GM23248 (cell line): Measurements from ENCODE around the gene DESI1. TPM values are rescaled to one million over a fixed set of nuclear protein-coding genes. Genes with fewer than 3 reads are reported as not detected.
"Not testable (repeated sequence)": the region's sequence is repeated elsewhere in the genome, so short reads cannot be mapped to it uniquely, and the experiment has no call there.

ENCODE experiments used
- DNase-seq: peaks from one replicate; pipeline ENCODE4 v3.0.0-alpha.2; 2015
- H2AFZ ChIP-seq: fragments of 200-600 bp; sonication (generic); 2 replicates; pipeline ENCODE4 v1.6.1; 2016; ENCODE audit warnings: antibody characterized with exemption
- H3F3A ChIP-seq: fragments of 200-600 bp; sonication (generic); 2 replicates; pipeline ENCODE4 v1.6.1; 2016; ENCODE audit warnings: mild to moderate bottlenecking, antibody characterized with exemption, mixed run types; ENCODE audit not compliant: insufficient read depth
- H3K27ac ChIP-seq: fragments of 200-600 bp; sonication (generic); 2 replicates; pipeline ENCODE4 v1.5.1; 2016; ENCODE audit warnings: mild to moderate bottlenecking
- H3K27me3 ChIP-seq: fragments of 200-600 bp; sonication (generic); replicated peaks from 2 replicates; pipeline ENCODE4 v1.6.1; 2016; ENCODE audit warnings: mild to moderate bottlenecking; ENCODE audit not compliant: insufficient read depth
- H3K36me3 ChIP-seq: fragments of 200-600 bp; sonication (generic); 2 replicates; pipeline ENCODE4 v1.6.1; 2016; ENCODE audit warnings: low read depth, mild to moderate bottlenecking
- H3K4me1 ChIP-seq: fragments of 200-600 bp; sonication (generic); 2 replicates; pipeline ENCODE4 v1.6.1; 2016; ENCODE audit warnings: mild to moderate bottlenecking; ENCODE audit not compliant: insufficient read depth
- H3K4me2 ChIP-seq: fragments of 200-600 bp; sonication (generic); one replicate; pipeline ENCODE4 v1.6.1; 2016; ENCODE audit warnings: mild to moderate bottlenecking; ENCODE audit not compliant: unreplicated experiment
- H3K4me3 ChIP-seq: fragments of 200-600 bp; sonication (generic); 2 replicates; pipeline ENCODE4 v1.5.1; 2016; ENCODE audit warnings: mild to moderate bottlenecking
- H3K79me2 ChIP-seq: fragments of 200-600 bp; sonication (generic); 2 replicates; pipeline ENCODE4 v1.6.1; 2016; ENCODE audit warnings: mild to moderate bottlenecking; ENCODE audit not compliant: insufficient read depth
- H3K9ac ChIP-seq: fragments of 200-600 bp; sonication (generic); 2 replicates; pipeline ENCODE4 v1.6.1; 2016; ENCODE audit warnings: mild to moderate bottlenecking
- H3K9me2 ChIP-seq: fragments of 200-600 bp; sonication (generic); 2 replicates; pipeline ENCODE4 v1.6.1; 2016; ENCODE audit warnings: mixed run types, mild to moderate bottlenecking, moderate library complexity; ENCODE audit not compliant: insufficient read depth
- H3K9me3 ChIP-seq: fragments of 200-600 bp; sonication (generic); one replicate; pipeline ENCODE4 v1.6.1; 2017; ENCODE audit warnings: low read depth
- H4K20me1 ChIP-seq: fragments of 200-600 bp; sonication (generic); 2 replicates; pipeline ENCODE4 v1.6.0; 2016; ENCODE audit not compliant: insufficient read depth
- EZH2 ChIP-seq: fragments of 200-600 bp; sonication (generic); IDR thresholded peaks from 2 replicates; pipeline ENCODE4 v1.6.1; 2018; ENCODE audit warnings: antibody characterized with exemption, mild to moderate bottlenecking; ENCODE audit not compliant: insufficient read depth, poor library complexity, severe bottlenecking
- EZH2phosphoT487 ChIP-seq: fragments of 200-600 bp; sonication (generic); IDR thresholded peaks from 2 replicates; pipeline ENCODE4 v1.6.1; 2018; ENCODE audit warnings: antibody characterized with exemption, moderate library complexity, mild to moderate bottlenecking, low read depth; ENCODE audit not compliant: insufficient read depth
- WGBS, 2 experiments: methylation state at CpG; one replicate each; pipeline ENCODE4 v1.1.6; 2015 to 2017; ENCODE audit warnings: low lambda C conversion rate in 2 of 2, low coverage in 1 of 2; ENCODE audit errors: missing lambda C conversion rate in 2 of 2; 5-methylcytosine and 5-hydroxymethylcytosine counted together
- in situ Hi-C: fragments of 300-500 bp; cut with MboI; formaldehyde crosslinking; loops from 2 replicates; pipeline ENCODE4 v1.15.0; 2020
- polyA plus RNA-seq: library from polyadenylated mRNA; unstranded; fragments of >200 nt; fragmentation: Nextera tagmentation; extraction: Ambion mirVana; gene quantifications from 2 replicates; pipeline ENCODE4 v1.2.1, GENCODE V29; 2016
- total RNA-seq: library from RNA; depleted of rRNA; stranded (reverse); fragments of >200 nt; shearing (Covaris generic); gene quantifications from 2 replicates; pipeline ENCODE4 v1.2.3, GENCODE V29; 2014

The DESI1 gene
- total and polyA plus RNA-seq, 2 experiments from 2014 or later = 42.2 to 44.3 TPM

- peaks cover 32% of the 10 kb centered on the region for H3F3A ChIP-seq
Measured at GRCh38 chr22:41638748-41639147, 17.9 kb upstream of the DESI1 start.

DNA sequence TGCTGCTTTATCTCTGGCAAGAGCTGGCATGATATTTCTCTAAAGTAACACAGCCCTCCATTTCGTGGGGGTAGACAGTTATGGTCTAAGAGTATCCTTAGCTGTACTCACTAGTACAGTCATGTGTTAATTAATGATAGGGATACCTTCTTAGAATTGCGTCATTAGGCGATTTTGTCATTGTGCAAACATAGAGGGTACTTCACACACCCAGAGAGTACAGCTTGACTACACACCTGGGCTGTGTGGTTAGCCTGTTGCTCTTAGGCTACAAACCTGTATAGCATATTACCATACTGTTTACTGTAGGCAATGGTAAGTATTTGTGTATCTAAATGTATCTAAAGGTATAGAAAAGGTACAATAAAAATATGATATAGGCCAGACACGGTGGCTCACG, 17.3 kb upstream of the DESI1 start:
- no peaks in the 10 kb centered on the region for H4K20me1 ChIP-seq
- H3K4me1 ChIP-seq = peaks cover 18% of the 10 kb centered on the region
- no peak overlapping the region for H3K9ac ChIP-seq
- no peak for DNase-seq
- H3K9me2 ChIP-seq = no peaks in the 10 kb centered on the region
- H2AFZ ChIP-seq = no peak overlapping the region
- WGBS, 2 experiments = 92 to 99% methylated on average over 5 of the region's 5 CpGs
- in situ Hi-C loops = no loop called here
- no peak overlapping the region for H3K4me2 ChIP-seq
- peaks cover 89% of the 10 kb centered on the region for H3K79me2 ChIP-seq
- no peaks in the 10 kb centered on the region for H3K27me3 ChIP-seq
- H3K27ac ChIP-seq = no peak overlapping the region
- peaks cover 35% of the 10 kb centered on the region for H3F3A ChIP-seq
- H3K4me3 ChIP-seq = no peak overlapping the region
- H3K36me3 ChIP-seq = peaks cover 57% of the 10 kb centered on the region
- TF ChIP-seq EZH2phosphoT487 (no peak), EZH2 (no peak)
- H3K9me3 ChIP-seq = no peaks in the 10 kb centered on the region

More at GRCh38 chr22:41638748-41639147, 17.9 kb upstream of the DESI1 start:
- no peak for TF ChIP-seq EZH2
- TF ChIP-seq EZH2phosphoT487 = no peak
- no peak for DNase-seq
- Histone ChIP-seq H3K4me3 (no peak overlapping the region), H3K4me1 (peaks cover 18% of the 10 kb centered on the region), H3K4me2 (no peak overlapping the region), H3K79me2 (peaks cover 88% of the 10 kb centered on the region), H4K20me1 (no peaks in the 10 kb centered on the region), H3K27ac (no peak overlapping the region), H3K9me3 (no peaks in the 10 kb centered on the region), H3K27me3 (no peaks in the 10 kb centered on the region), H3K36me3 (peaks cover 60% of the 10 kb centered on the region), H3K9me2 (no peaks in the 10 kb centered on the region), H3K9ac (no peak overlapping the region), H2AFZ (no peak overlapping the region)
- in situ Hi-C loops = no loop called here
- WGBS, 2 experiments = 90 to 95% methylated on average over 4 to 5 of the region's 5 CpGs

- H2AFZ ChIP-seq, H3K4me3 ChIP-seq, H4K20me1 ChIP-seq, H3K9me2 ChIP-seq, H3K9me3 ChIP-seq, H3K27ac ChIP-seq, in situ Hi-C loops, DNase-seq, H3K4me2 ChIP-seq, H3K9ac ChIP-seq, H3K27me3 ChIP-seq: not testable (repeated sequence)
- Histone ChIP-seq H3F3A (peaks cover 35% of the 10 kb centered on the region), H3K79me2 (peaks cover 89% of the 10 kb centered on the region), H3K4me1 (peaks cover 18% of the 10 kb centered on the region), H3K36me3 (peaks cover 54% of the 10 kb centered on the region)
- 98 to 99% methylated on average over 8 of the region's 8 CpGs for whole genome bisulfite sequencing, 2 experiments
Measured at GRCh38 chr22:41637623-41638022, 16.8 kb upstream of the DESI1 start.

- H3K36me3 ChIP-seq = peaks cover 46% of the 10 kb centered on the region
- peak overlapping the region; percentile 2 for H3K4me2 ChIP-seq
- H3K9me3 ChIP-seq = no peaks in the 10 kb centered on the region
- H3F3A ChIP-seq = peaks cover 25% of the 10 kb centered on the region
- no peaks in the 10 kb centered on the region for H4K20me1 ChIP-seq
- WGBS, 2 experiments = 22 to 23% methylated on average over 7 of the region's 7 CpGs
- in situ Hi-C loops = no loop called here
- no peak overlapping the region for H2AFZ ChIP-seq
- peak overlapping the region; percentile 53 for H3K27ac ChIP-seq
- H3K4me1 ChIP-seq = peaks cover 11% of the 10 kb centered on the region
- H3K9ac ChIP-seq = no peak overlapping the region
- no peaks in the 10 kb centered on the region for H3K27me3 ChIP-seq
- H3K4me3 ChIP-seq = no peak overlapping the region
- TF ChIP-seq EZH2phosphoT487 (no peak), EZH2 (no peak)
- peak; percentile 87 for DNase-seq
- H3K9me2 ChIP-seq = no peaks in the 10 kb centered on the region
- H3K79me2 ChIP-seq = peaks cover 82% of the 10 kb centered on the region
Measured at GRCh38 chr22:41636467-41636866, 15.6 kb upstream of the DESI1 start.

- H2AFZ ChIP-seq, H4K20me1 ChIP-seq, DNase-seq, H3K9ac ChIP-seq, in situ Hi-C loops, H3K9me3 ChIP-seq, H3K27ac ChIP-seq, H3K4me2 ChIP-seq, H3K4me3 ChIP-seq, H3K27me3 ChIP-seq, H3K9me2 ChIP-seq: not testable (repeated sequence)
- Histone ChIP-seq H3K4me1 (peaks cover 11% of the 10 kb centered on the region), H3K36me3 (peaks cover 39% of the 10 kb centered on the region), H3F3A (peaks cover 23% of the 10 kb centered on the region), H3K79me2 (peaks cover 71% of the 10 kb centered on the region)
- 89 to 92% methylated on average over 8 of the region's 8 CpGs for WGBS, 2 experiments
Measured at GRCh38 chr22:41634610-41635009, 13.8 kb upstream of the DESI1 start.

- peaks cover 42% of the 10 kb centered on the region for H3K36me3 ChIP-seq
- H3F3A ChIP-seq = peaks cover 23% of the 10 kb centered on the region
- in situ Hi-C loops, H3K4me2 ChIP-seq, H3K4me1 ChIP-seq, H3K4me3 ChIP-seq, H3K9me3 ChIP-seq, DNase-seq, H3K27ac ChIP-seq, H2AFZ ChIP-seq, H3K9me2 ChIP-seq, H4K20me1 ChIP-seq, H3K9ac ChIP-seq, H3K27me3 ChIP-seq: not testable (repeated sequence)
- peaks cover 74% of the 10 kb centered on the region for H3K79me2 ChIP-seq
- 95 to 98% methylated on average over 8 to 20 of the region's 23 CpGs for WGBS, 2 experiments
Measured at GRCh38 chr22:41631615-41632014, 10.8 kb upstream of the DESI1 start.

- in situ Hi-C loops, H3K9me2 ChIP-seq, H3K4me2 ChIP-seq, H3K9ac ChIP-seq, H4K20me1 ChIP-seq, H3K27me3 ChIP-seq, H3K9me3 ChIP-seq, H3K27ac ChIP-seq, H2AFZ ChIP-seq, H3K4me3 ChIP-seq, DNase-seq, H3K4me1 ChIP-seq: not testable (repeated sequence)
- H3K79me2 ChIP-seq = peaks cover 79% of the 10 kb centered on the region
- 97 to 99% methylated on average over 6 to 24 of the region's 28 CpGs for WGBS, 2 experiments
- H3F3A ChIP-seq = peaks cover 21% of the 10 kb centered on the region
- H3K36me3 ChIP-seq = peaks cover 43% of the 10 kb centered on the region
Measured at GRCh38 chr22:41631115-41631514, 10.3 kb upstream of the DESI1 start.
